Activated effector memory CD4-positive, alpha-beta T cell treated with Interleukin-2 at 50 U/mL for 16 hours (primary cell): ENCODE results near the gene PADI4.

Source experiments
- DNase-seq: peaks from one replicate; pipeline ENCODE4 v3.0.0-alpha.2; 2020

Gene PADI4

DNA sequence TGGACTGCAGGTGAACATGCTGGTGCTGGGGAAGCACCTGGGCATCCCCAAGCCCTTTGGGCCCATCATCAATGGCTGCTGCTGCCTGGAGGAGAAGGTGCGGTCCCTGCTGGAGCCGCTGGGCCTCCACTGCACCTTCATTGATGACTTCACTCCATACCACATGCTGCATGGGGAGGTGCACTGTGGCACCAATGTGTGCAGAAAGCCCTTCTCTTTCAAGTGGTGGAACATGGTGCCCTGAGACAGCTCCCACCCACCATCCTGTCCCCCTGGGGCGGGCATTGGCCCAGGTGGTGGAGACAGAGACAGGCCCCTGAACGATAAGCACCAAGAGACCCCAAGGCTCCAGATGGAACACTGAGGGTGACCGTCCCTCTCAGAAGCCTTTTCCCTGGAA is 25.2 kb upstream of the PADI4 start:
- no peak for DNase-seq

- DNase-seq, result no peak
Observed at GRCh38 chr1:17286646-17287045, 21.4 kb upstream of the PADI4 start.

DNA sequence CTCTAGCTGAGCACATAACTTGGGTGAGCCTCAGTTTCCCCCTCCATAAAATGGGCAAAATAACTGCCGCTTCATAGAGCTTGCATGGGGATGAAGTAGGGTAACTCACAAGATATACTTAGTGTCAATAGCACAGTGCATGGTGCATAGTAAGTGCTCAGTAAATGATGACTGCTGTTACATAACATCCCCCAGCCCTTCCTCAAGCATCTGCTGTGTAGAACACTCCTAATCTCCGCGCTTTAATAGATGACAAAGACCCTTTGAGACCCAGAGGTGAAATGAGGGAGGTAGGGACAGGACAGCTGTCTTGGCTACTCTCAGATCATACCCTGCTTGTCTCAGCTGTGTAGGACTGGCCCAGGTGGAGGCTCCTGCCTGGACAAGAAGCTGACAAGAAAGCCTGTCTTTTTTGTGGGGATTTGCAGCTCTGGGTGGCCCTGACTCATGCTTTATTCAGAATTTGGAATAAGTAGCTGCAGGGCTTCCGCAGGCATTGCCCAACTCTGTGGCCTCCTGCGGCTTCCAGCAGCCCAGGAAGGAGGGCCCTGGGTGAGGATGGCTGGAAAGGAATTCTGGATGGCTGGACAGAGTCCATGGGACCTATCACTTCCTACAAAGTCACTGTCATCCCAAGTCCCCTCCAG is 20.7 kb upstream of the PADI4 start:
- no peak for DNase-seq

DNA sequence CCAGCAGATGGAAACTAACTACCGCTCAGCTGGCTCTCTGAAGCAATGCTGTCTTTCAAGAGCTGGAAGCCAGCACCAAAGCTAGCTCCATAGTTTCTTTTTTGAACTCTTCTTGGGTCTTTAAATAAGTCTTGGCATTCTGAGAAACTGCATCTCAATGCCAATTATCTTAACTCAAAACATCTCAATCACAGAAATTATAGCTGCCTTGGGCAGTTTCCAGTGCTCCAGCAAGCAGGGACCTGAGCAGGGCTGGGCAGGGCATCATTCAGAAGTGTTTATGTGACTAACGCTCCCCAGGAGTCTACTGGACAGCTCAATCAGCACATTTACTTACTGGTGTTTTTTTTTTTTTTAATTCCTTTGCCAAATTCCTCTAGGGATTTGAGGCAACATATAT is 18.3 kb upstream of the PADI4 start:
- no peak for DNase-seq

- no peak for DNase-seq
Observed at GRCh38 chr1:17290553-17290952, 17.4 kb upstream of the PADI4 start.

- DNase-seq, result no peak
Observed at GRCh38 chr1:17292299-17293160, 15.5 kb upstream of the PADI4 start.

DNA sequence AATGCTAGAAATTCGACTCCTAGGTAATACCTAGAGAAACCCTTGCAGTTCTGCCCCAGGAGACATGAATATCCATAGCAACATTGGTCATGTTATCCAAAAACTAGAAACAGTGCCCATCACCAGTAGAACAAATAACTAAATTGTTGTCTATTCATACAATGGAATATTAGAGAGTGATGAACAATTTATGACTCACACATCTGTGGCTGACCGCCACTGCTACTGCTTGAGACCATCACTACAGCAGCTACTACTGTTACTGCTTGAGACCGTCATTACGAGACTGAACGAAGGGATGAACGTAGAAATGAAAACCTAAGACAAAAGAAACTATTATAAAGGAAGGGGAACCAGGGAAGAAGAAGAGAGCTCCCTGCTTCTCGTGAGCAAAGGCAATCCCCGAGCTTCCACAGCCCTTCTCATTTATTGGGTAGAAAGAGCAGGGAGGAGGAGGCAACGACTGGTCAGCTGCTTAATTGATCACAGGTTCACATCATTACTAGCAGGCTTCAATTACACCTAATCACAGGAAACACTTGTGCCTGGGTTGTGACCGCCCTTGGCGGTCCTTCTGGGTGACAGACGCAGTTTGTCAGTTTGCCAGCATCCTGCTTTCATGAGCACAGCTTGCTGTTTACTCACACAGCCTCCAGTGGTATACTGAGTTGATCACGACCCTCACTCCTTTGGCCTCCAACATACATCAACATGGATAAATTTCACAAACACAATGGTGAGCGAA is 14.1 kb upstream of the PADI4 start:
- DNase-seq, result no peak

- no peak for DNase-seq
Observed at GRCh38 chr1:17295292-17295691, 12.7 kb upstream of the PADI4 start.

- no peak for DNase-seq
Observed at GRCh38 chr1:17296086-17296485, 11.9 kb upstream of the PADI4 start.

- no peak for DNase-seq
Observed at GRCh38 chr1:17297991-17298390, 10.0 kb upstream of the PADI4 start.

- no peak for DNase-seq
Observed at GRCh38 chr1:17301767-17302166, 6.2 kb upstream of the PADI4 start.

GRCh38 chr1:17304151-17304825 is 3.7 kb upstream of the PADI4 start:
- DNase-seq, result no peak

- no peak for DNase-seq
Observed at GRCh38 chr1:17304826-17305175, 3.2 kb upstream of the PADI4 start.

- no peak for DNase-seq
Observed at GRCh38 chr1:17305576-17306095, 2.4 kb upstream of the PADI4 start.

DNA sequence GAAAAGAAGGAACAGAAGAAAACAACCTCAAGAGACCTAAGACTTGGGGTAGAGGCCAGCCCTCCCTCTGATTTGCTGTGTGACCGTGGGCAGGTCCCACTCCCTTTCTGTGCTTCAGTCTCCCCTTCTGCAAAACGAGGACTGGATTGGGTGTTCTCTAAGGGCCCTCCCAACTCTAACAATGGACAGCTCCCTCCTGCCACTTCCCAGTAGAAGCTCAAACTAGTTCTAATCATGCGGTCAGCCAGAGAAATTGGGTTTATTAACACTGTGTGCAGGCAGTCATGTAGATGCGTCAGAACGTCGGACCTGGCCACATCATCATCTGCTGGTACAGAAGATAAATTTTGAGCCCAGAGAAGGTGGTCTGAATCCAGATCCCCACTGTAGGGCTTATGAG is 1.6 kb upstream of the PADI4 start:
- no peak for DNase-seq

DNA sequence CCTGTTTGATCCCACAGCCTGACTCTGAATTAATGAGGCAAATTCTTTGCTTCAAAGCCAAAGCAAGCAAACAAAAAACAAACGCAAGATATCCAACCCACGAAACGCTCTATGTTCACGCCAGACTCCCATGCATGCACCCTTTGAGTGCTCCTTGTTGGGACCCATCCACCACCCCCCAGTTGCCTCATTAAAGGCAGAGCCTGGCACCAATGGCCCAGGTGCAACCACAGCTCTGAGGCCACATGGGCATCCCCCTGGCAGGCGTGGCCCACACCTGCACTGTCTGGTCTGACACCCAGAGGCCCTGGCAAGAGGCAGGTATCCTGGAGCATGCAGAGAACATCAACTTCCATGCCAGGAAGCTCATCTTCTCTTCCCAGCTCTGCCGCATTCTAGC is 1.1 kb upstream of the PADI4 start:
- no peak for DNase-seq

GRCh38 chr1:17307329-17307728 is 668 bp upstream of the PADI4 start:
- no peak for DNase-seq

- DNase-seq, result no peak
Observed at GRCh38 chr1:17308593-17308992, 596 bp downstream of the PADI4 start.

DNA sequence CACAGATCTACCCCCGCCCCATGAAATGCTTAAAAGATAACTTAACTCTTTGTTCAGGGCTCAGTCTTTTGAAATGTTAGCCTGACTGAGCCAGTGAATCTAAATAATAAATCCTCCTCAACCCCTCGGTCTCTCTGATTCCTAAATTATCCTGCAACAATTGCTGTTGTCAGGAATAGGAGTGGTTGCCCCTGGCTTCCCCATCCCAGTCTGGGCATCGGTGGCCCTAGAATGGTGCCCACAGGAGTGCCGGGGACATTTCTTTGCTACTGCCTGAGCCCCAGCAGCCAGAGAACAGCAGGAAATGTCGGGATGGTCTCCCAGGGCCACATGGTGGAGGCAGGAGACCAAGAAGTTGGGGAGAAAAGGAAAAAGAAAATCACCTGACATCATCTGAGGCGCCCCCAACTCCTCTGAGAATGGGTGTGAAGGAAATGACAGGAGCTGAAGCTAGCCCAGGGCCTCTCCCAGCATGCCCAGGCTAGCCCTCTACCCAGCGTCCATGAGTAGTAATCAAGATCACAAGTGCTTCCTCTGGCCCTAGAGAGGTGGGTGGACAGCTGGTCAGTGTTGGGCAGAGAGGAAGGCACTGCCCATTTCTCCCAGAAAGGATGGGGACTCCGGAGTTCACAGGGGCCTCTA is 1.6 kb downstream of the PADI4 start:
- DNase-seq, result no peak

GRCh38 chr1:17310068-17310640 is 2.2 kb downstream of the PADI4 start:
- no peak for DNase-seq

GRCh38 chr1:17313530-17314309 is 5.7 kb downstream of the PADI4 start:
- DNase-seq, result no peak
